D721Med (cell line): ENCODE data around the gene HDAC7.

ENCODE experiments used
- DNase-seq: peaks from one replicate; pipeline ENCODE4 v3.0.0; 2011; ENCODE audit warnings: low spot score; ENCODE audit not compliant: insufficient read length
- FAIRE-seq: peaks from 2 replicates; lab custom pipeline; 2011; peaks lifted over from hg19 to GRCh38; lab: Jason Lieb, UNC
- TF ChIP-seq, protein P1 (sequence below): IDR thresholded peaks from 2 replicates; pipeline ENCODE4 v1.5.1; 2012; ENCODE audit warnings: mild to moderate bottlenecking, control low read depth; ENCODE audit not compliant: insufficient read depth; ENCODE audit errors: missing control alignments

The HDAC7 gene

DNA sequence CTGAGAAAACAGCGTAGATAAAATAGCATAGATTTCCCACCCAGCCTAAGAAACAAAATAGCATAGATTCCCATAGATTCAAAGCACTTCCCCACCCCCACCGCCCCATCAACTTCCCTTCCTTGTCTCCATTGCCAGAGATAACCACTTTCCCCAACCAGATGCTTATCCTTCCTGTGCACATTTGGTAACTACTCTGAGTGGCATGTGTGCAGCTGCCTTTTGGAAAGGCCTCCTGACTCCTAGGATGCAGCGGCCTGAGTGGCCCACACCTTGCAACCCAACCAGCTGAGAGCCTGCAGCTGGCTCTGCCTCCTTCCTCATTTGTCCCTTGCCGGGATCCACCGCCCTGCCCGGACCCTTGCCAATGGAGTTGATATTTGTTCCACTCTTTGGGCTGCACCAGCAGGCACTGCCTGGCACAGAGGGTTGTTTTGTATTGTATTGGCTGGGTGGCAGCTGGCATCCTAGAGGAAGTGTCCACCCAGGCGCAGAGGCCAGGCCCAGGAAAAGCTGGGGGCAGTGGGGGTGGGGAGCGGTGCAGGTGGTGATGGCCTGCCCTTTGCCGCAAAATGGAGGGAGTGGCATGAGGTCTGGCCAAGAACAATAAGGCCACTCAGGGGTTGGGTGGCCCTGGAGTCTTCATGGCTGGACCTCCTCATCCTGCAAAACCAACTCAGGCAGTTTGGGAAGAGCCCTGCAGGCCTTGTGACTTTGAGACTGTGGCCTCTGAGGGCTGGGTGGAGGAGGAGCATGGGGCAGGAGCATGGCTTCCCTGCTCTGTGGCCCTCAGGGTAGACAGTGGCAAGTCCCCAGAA, 41.8 kb downstream of the HDAC7 start:
- DNase-seq (no peak), FAIRE-seq (no peak)
- TF ChIP-seq, protein P1, sequence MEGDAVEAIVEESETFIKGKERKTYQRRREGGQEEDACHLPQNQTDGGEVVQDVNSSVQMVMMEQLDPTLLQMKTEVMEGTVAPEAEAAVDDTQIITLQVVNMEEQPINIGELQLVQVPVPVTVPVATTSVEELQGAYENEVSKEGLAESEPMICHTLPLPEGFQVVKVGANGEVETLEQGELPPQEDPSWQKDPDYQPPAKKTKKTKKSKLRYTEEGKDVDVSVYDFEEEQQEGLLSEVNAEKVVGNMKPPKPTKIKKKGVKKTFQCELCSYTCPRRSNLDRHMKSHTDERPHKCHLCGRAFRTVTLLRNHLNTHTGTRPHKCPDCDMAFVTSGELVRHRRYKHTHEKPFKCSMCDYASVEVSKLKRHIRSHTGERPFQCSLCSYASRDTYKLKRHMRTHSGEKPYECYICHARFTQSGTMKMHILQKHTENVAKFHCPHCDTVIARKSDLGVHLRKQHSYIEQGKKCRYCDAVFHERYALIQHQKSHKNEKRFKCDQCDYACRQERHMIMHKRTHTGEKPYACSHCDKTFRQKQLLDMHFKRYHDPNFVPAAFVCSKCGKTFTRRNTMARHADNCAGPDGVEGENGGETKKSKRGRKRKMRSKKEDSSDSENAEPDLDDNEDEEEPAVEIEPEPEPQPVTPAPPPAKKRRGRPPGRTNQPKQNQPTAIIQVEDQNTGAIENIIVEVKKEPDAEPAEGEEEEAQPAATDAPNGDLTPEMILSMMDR: no peak

- DNase-seq: no peak
- no peak for FAIRE-seq
- TF ChIP-seq, protein P1: no peak
Observed at GRCh38 chr12:47777151-47777550, 42.6 kb downstream of the HDAC7 start.

- DNase-seq: no peak
- TF ChIP-seq, protein P1: no peak
- no peak for FAIRE-seq
Observed at GRCh38 chr12:47776471-47777143, 43.1 kb downstream of the HDAC7 start.

GRCh38 chr12:47775100-47775911, 44.4 kb downstream of the HDAC7 start:
- TF ChIP-seq, protein P1: no peak
- FAIRE-seq: no peak
- no peak for DNase-seq

- FAIRE-seq (no peak), DNase-seq (no peak)
- TF ChIP-seq, protein P1: no peak
Observed at GRCh38 chr12:47774663-47775062, 45.0 kb downstream of the HDAC7 start.

DNA sequence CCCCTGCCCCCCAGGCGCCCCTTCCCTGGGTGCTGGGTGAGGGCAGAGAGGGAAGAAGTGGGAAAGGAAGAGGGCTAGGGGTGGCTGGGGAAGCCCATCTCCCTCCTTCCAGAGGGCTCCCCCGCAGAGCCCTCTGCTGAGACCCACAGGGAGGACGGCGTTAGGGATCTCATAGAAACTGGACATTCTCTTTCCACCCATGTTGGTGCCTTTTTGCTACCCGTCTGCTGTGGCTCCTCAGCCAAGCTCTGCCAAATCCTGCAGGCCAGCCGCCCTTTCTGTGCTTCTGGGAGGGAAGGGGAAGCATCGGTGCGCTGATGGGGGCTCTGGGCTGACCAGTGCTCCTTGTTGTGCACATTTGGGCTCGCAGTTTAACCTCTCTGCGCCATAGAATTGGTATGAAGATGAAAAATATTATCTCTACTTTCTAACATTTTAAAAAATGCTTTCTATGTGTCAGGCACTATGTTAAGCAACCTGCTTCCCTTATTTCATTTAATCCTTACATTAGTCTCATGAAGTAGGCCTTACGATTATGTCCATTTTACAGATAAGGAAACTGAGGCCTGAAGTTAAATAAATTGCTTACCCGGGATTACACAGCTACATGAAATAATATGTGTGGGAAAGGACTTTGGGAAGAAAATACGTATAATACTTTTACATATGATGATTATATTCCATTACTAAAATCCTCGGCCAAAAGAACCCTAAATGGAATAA, 45.7 kb downstream of the HDAC7 start:
- no peak for DNase-seq
- no peak for FAIRE-seq
- TF ChIP-seq, protein P1: no peak
